Measurements from ENCODE around the gene NXNL1. TPM values are rescaled to one million over a fixed set of nuclear protein-coding genes. Genes with fewer than 3 reads are reported as not detected.

The NXNL1 gene
- total and polyA plus RNA-seq, 2 experiments from 2014 or later = not detected

- H3F3A ChIP-seq (ENCODE audit: insufficient read depth) = peaks cover 12% of the 10 kb centered on the region; the same call in 1 of the 2 replicates
- TF ChIP-seq EZH2 (IDR thresholded peaks at IDR 0.05; ENCODE audit: insufficient read depth, poor library complexity, severe bottlenecking) (no peak), EZH2phosphoT487 (IDR thresholded peaks at IDR 0.05; ENCODE audit: insufficient read depth, low read depth) (no peak)
- in situ Hi-C loops (cut with MboI) = no loop called here
- H3K79me2 ChIP-seq (ENCODE audit: insufficient read depth) = peaks cover 46% of the 10 kb centered on the region
- peak within 1 kb of the TSS; percentile 77 for H3K27ac ChIP-seq
- no peaks in the 10 kb centered on the region for H3K9me2 ChIP-seq (ENCODE audit: insufficient read depth)
- peak within 1 kb of the TSS; percentile 72 for H3K4me3 ChIP-seq
- H4K20me1 ChIP-seq (ENCODE audit: insufficient read depth) = no peaks in the 10 kb centered on the region
- peaks cover 32% of the 10 kb centered on the region for H3K4me1 ChIP-seq (ENCODE audit: insufficient read depth)
- peak within 1 kb of the TSS; percentile 92 for H2AFZ ChIP-seq
- peak within 1 kb of the TSS; percentile 79 for H3K9ac ChIP-seq
- no peaks in the 10 kb centered on the region for H3K9me3 ChIP-seq (ENCODE audit: low read depth)
- H3K36me3 ChIP-seq (ENCODE audit: low read depth) = no peaks in the 10 kb centered on the region
- DNase-seq = peak; percentile 100
- peak within 1 kb of the TSS; percentile 96 for H3K4me2 ChIP-seq (ENCODE audit: unreplicated experiment)
- WGBS, 2 experiments (ENCODE audit: low coverage in 1 of 2, low lambda C conversion rate in 2 of 2, missing lambda C conversion rate in 2 of 2) = 2% methylated on average over 33 to 67 of the region's 67 CpGs
- no peaks in the 10 kb centered on the region for H3K27me3 ChIP-seq (replicated peaks; ENCODE audit: insufficient read depth)
Measured at GRCh38 chr19:17470068-17470841, 9.5 kb upstream of the NXNL1 start, which contains the start of gene SLC27A1. SLC27A1 (plus strand) TSS chr19:17470524; CDS start chr19:17470541, 17 bp downstream.

GRCh38 chr19:17469481-17470067 is 8.8 kb upstream of the NXNL1 start:
- peak overlapping the region; percentile 72 for H3K4me3 ChIP-seq
- TF ChIP-seq EZH2 (IDR thresholded peaks at IDR 0.05; ENCODE audit: insufficient read depth, poor library complexity, severe bottlenecking) (no peak), EZH2phosphoT487 (IDR thresholded peaks at IDR 0.05; ENCODE audit: insufficient read depth, low read depth) (no peak)
- H3K9me3 ChIP-seq (ENCODE audit: low read depth) = no peaks in the 10 kb centered on the region
- H4K20me1 ChIP-seq (ENCODE audit: insufficient read depth) = no peaks in the 10 kb centered on the region
- H3K9ac ChIP-seq = peak overlapping the region; percentile 79
- H3K36me3 ChIP-seq (ENCODE audit: low read depth) = no peaks in the 10 kb centered on the region
- H3K4me2 ChIP-seq (ENCODE audit: unreplicated experiment) = peak overlapping the region; percentile 90
- peak overlapping the region; percentile 92 for H2AFZ ChIP-seq
- WGBS, 2 experiments (ENCODE audit: low coverage in 1 of 2, low lambda C conversion rate in 2 of 2, missing lambda C conversion rate in 2 of 2) = 2 to 4% methylated on average over 22 to 31 of the region's 31 CpGs
- H3F3A ChIP-seq (ENCODE audit: insufficient read depth) = 0 out of 2 replicates have a peak, but pooled peaks cover 9% of the 10 kb centered on the region
- peak; percentile 99 for DNase-seq
- in situ Hi-C loops (cut with MboI) = no loop called here
- peaks cover 28% of the 10 kb centered on the region for H3K4me1 ChIP-seq (ENCODE audit: insufficient read depth)
- H3K27me3 ChIP-seq (replicated peaks; ENCODE audit: insufficient read depth) = no peaks in the 10 kb centered on the region
- no peaks in the 10 kb centered on the region for H3K9me2 ChIP-seq (ENCODE audit: insufficient read depth)
- peak overlapping the region; percentile 77 for H3K27ac ChIP-seq
- peaks cover 39% of the 10 kb centered on the region for H3K79me2 ChIP-seq (ENCODE audit: insufficient read depth)

- Histone ChIP-seq H3K4me1 (ENCODE audit: insufficient read depth) (peaks cover 28% of the 10 kb centered on the region), H4K20me1 (ENCODE audit: insufficient read depth) (no peaks in the 10 kb centered on the region), H3K9me2 (ENCODE audit: insufficient read depth) (no peaks in the 10 kb centered on the region), H3K4me3 (peak overlapping the region; percentile 72), H3K27me3 (replicated peaks; ENCODE audit: insufficient read depth) (no peaks in the 10 kb centered on the region), H3K36me3 (ENCODE audit: low read depth) (no peaks in the 10 kb centered on the region), H2AFZ (peak overlapping the region; percentile 92), H3K79me2 (ENCODE audit: insufficient read depth) (peaks cover 34% of the 10 kb centered on the region), H3K9ac (peak overlapping the region; percentile 79), H3K9me3 (ENCODE audit: low read depth) (no peaks in the 10 kb centered on the region), H3K4me2 (ENCODE audit: unreplicated experiment) (peak overlapping the region; percentile 90), H3K27ac (peak overlapping the region; percentile 77), H3F3A (ENCODE audit: insufficient read depth) (0 out of 2 replicates have a peak, but pooled peaks cover 9% of the 10 kb centered on the region)
- TF ChIP-seq EZH2phosphoT487 (IDR thresholded peaks at IDR 0.05; ENCODE audit: insufficient read depth, low read depth) = no peak
- TF ChIP-seq EZH2 (IDR thresholded peaks at IDR 0.05; ENCODE audit: insufficient read depth, poor library complexity, severe bottlenecking) = no peak
- WGBS, 2 experiments (ENCODE audit: low coverage in 1 of 2, low lambda C conversion rate in 2 of 2, missing lambda C conversion rate in 2 of 2) = 2 to 3% methylated on average over 19 of the region's 19 CpGs
- DNase-seq = peak; percentile 77
- in situ Hi-C loops (cut with MboI) = no loop called here
Measured at GRCh38 chr19:17469092-17469480, 8.4 kb upstream of the NXNL1 start.

GRCh38 chr19:17468302-17469091 is 7.8 kb upstream of the NXNL1 start:
- H3K27ac ChIP-seq = peak overlapping the region; percentile 77
- H3K9ac ChIP-seq = peak overlapping the region; percentile 79
- H4K20me1 ChIP-seq (ENCODE audit: insufficient read depth) = no peaks in the 10 kb centered on the region
- in situ Hi-C loops (cut with MboI) = no loop called here
- 0 out of 2 replicates have a peak, but pooled peaks cover 6% of the 10 kb centered on the region for H3F3A ChIP-seq (ENCODE audit: insufficient read depth)
- H3K36me3 ChIP-seq (ENCODE audit: low read depth) = no peaks in the 10 kb centered on the region
- no peaks in the 10 kb centered on the region for H3K27me3 ChIP-seq (replicated peaks; ENCODE audit: insufficient read depth)
- H3K79me2 ChIP-seq (ENCODE audit: insufficient read depth) = peaks cover 28% of the 10 kb centered on the region
- no peaks in the 10 kb centered on the region for H3K9me2 ChIP-seq (ENCODE audit: insufficient read depth)
- no peaks in the 10 kb centered on the region for H3K9me3 ChIP-seq (ENCODE audit: low read depth)
- peak; percentile 55 for DNase-seq
- no peak for TF ChIP-seq EZH2 (IDR thresholded peaks at IDR 0.05; ENCODE audit: insufficient read depth, poor library complexity, severe bottlenecking)
- no peak for TF ChIP-seq EZH2phosphoT487 (IDR thresholded peaks at IDR 0.05; ENCODE audit: insufficient read depth, low read depth)
- H3K4me2 ChIP-seq (ENCODE audit: unreplicated experiment) = peak overlapping the region; percentile 90
- H2AFZ ChIP-seq = peak overlapping the region; percentile 92
- peaks cover 27% of the 10 kb centered on the region for H3K4me1 ChIP-seq (ENCODE audit: insufficient read depth)
- WGBS, 2 experiments (ENCODE audit: low coverage in 1 of 2, low lambda C conversion rate in 2 of 2, missing lambda C conversion rate in 2 of 2) = 40 to 43% methylated on average over 24 to 25 of the region's 25 CpGs
- peak overlapping the region; percentile 72 for H3K4me3 ChIP-seq

Data from GM23248 (cell line).